HG03439 (cell line): ENCODE results near the gene GLMP.

ENCODE experiments used
- ATAC-seq: cut with Tn5 transposase; IDR thresholded peaks from one replicate; pipeline ENCODE4 v1.9.1; 2021; ENCODE audit warnings: mild to moderate bottlenecking, moderate library complexity; ENCODE audit not compliant: unreplicated experiment

The GLMP gene

DNA sequence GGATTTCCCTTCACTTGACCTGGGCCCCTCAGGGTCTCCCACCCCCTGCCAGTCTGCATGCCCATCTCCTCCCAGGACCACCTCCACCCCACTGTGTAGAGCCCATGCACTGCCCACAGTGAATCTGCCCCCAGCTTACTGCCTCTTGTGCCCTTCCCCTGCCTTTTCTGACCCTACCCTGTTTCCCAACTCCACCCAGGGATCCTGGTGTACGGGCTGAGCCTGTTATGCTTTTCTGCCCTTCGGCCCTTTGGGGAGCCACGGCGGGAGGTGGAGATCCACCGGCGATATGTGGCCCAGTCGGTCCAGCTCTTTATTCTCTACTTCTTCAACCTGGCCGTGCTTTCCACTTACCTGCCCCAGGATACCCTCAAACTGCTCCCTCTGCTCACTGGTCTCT lies 9.4 kb downstream of the GLMP start:
- ATAC-seq: no peak

DNA sequence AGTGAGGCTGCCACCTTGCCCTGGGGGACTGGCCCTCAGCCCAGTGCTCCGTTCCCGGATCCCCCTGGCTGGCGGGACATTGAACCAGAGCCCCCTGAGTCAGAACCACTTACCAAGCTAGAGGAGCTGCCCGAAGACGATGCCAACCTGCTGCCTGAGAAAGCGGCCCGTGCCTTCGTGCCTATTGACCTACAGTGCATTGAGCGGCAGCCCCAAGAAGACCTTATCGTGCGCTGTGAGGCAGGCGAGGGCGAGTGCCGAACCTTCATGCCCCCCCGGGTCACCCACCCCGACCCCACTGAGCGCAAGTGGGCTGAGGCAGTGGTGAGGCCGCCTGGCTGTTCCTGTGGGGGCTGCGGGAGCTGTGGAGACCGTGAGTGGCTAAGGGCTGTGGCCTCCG lies 10.0 kb downstream of the GLMP start:
- ATAC-seq: no peak

DNA sequence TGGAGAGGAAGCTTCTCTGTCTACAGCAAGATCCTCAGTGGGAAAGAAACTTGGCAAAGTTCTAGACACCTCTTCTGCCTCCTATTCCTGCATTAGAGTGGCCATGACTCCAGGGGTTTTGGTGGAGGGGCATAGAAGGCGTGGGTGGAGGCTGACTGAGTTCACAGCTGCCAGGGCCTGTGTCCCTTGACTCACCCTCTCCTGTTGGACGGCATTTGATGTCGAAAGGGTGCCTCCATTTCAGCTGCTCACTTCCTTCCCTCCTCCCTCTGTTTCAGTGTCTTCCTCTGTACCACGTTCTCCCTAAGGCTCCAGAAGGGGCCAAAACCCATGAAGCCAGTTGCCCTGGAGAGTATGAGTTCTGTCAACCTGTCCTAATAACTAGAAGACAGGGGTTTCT lies 10.7 kb downstream of the GLMP start:
- no peak for ATAC-seq

DNA sequence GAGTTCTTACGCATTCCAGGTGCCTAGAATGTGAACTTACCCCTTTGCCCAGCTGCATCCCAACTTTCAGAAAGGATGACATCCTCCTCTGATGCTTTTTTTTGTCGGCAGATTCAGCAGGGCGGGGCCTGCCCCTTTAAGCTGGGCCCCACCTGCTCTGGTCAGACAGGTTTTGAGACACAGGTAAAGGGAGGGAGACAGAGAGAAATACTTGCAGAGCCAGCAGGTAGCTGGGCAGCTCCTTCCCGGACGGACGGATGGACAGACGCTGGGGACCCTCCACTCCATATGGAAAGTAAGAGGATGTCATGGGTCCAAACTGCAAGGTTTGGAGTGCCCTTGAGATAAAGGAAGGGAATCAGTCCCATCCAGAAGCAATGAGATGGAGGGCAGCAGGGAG lies 11.4 kb downstream of the GLMP start, which contains the start of gene TMEM79:
TSS of gene TMEM79 (plus strand) at position 214 of the 400 bp plus-strand sequence. CDS start 902 bp downstream, outside the sequence.
- no peak for ATAC-seq

DNA sequence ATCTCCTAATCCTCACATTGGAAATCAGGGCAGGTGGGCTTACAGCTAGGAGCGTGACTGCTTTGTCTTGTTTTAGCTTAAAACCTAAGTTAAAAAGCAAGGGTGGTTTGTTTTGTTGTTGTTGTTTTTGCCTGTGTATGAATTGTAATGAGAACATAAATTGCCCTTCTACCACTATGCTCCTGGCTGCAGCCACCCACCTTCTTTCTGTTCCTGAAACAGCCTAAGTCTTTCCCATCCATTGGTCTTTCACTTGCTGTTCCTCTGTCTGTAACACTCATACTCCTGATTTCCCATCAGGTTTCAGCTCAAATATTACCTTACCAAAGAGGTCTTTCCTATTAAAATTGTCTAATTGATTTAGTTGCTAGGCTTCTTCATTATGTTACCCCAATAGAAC lies 12.0 kb downstream of the GLMP start:
- ATAC-seq: no peak

DNA sequence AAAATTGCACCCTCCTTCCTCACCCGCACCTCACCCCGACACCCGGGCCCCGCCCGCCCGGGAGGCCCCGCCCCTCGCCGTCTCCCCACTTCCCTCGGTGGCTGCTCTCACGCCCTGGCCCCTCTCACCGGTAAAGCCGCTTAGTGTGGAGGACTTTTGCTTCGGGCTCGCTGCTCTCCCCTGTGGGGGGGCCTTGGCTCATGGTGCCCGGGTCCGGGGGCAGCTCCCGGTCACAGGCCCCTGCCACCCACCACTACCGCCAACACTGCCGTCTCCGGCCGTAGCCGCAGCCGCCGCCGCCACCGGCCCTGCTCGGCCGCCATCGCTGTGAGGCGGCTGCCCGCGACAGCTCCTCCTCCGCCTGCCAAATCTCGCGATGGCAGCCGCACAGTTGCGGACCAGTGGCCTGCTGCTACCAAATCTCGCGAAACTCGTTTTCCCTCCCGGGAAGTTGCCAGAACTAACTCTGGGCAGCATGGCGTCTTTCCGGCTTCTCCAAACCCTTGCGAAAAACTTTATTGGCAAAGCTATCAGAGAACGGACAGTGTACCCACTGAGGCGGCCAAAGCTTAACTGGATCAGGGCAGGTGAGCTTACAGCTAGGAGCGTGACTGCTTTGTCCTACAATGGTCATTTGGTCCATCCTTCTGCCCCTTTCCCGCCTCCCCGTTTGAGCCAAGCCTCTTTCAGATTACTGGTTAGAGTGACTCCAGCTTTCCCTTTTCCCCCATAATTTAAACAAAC lies 12.8 kb downstream of the GLMP start, which contains the start of gene SMG5:
TSS of gene SMG5 (minus strand) at position 347 of the 744 bp plus-strand sequence. CDS start at position 202, 145 bp downstream.
- ATAC-seq: peak; percentile 78

DNA sequence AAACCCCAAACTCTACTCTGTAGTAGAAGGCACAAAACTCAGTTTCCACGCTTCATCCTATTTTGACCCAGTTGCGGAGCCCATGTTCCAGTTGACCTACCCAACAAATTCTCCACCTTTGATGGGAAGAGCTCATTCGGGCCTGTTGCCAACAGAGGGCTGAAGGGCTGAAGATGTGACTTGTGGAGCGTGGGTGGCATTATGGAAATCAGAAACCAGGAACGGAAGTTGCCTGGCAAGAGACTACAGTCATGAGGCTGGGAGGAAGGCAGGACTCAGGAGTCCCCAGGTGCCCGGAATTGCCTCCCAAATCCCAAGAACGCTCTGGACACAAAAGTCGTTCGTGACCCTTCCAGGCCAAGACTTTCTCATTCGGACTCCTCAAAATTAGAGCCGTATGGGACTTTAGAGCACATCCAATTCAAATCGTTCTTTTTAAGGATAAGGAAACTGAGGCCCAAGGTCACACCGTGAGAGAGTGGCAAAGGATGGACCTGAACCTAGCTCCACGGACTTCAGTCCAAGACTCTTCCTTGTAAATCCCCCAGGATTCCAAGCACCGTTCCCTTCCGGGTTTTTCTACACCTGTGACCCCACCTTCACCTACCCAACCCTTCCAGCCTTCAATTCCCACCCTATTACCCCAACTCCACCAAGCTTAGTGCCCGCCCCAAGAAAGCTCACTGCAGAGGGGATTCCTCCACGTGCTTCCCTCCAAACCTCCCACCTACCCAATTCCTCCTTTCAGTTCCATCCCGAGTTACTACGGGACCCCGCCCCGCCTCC lies 13.6 kb downstream of the GLMP start:
- ATAC-seq: peak; percentile 11

DNA sequence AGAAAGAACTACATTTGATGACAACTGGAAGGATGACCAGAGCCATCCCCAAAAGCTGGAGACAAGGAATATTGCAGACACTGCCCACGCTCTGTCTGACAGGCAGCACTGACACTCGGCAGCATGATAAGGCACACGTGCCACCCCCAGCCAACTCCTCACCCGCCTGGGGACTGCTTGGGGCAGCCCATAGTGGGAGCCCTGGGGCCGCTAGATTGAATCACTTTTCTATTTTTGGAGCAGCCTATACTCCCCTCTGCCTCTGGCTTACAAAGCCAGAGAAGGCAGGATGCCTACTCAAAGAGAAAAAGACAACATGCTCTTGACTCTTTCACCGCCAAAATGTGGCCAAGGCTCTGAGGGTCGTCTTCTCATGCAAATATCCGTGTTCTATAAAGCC lies 14.2 kb downstream of the GLMP start:
- no peak for ATAC-seq

DNA sequence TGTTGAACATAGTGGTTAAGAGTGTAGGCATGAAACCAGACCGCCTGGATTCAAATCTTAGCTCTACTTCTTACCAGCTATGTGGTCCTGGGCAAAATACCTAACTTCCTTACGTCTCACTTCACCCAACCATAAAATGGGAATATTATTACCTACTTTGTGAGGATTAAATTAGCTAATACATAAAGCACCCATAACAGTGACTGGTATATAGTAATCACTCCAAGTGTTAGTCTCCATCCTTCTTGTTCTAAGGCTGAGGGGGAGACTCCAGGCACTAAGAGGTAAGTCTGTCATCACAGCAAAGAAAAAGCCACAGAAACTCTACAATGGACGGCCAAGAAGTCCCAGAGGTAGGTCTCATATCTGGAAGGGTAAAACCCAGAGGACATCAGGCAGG lies 15.6 kb downstream of the GLMP start:
- no peak for ATAC-seq

DNA sequence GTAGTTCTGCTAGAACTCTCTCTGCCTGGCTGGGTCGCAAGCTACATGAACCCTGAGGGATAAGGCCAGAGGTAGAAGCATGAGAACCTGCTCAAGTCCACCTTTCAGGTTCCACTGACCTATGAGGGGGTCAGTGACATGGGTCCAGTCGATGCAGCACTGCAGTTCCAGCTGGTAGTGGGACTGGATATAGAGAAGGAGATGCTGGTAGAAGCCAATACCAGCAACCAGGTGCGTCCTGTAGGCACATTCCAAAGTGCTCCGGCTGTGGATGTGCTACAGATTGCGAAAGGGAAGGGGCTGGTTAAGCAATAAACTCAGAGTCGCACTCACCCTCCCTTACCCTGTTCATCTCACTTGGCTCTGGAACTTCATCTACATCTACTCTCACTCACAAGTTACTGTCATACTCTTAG lies 18.5 kb downstream of the GLMP start:
- ATAC-seq: no peak

DNA sequence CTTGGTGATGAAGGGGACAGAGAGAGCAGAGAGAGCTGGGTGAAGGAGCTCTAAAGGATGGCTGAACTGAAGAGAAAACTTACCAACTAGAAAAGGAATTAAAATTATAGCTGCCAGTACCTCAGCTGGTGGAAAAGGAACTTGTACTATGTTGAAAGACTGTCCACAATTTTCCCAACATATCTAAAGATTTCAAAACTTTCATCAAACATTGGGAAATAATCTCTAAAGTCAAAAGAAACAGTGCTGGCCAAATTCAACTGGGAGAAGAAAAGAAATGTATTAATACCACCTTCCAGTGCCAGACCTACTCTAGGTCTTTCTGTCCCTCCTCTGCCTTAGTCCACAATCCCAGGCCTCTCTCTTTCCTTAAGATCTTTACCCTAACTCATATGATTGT lies 18.9 kb downstream of the GLMP start:
- no peak for ATAC-seq

DNA sequence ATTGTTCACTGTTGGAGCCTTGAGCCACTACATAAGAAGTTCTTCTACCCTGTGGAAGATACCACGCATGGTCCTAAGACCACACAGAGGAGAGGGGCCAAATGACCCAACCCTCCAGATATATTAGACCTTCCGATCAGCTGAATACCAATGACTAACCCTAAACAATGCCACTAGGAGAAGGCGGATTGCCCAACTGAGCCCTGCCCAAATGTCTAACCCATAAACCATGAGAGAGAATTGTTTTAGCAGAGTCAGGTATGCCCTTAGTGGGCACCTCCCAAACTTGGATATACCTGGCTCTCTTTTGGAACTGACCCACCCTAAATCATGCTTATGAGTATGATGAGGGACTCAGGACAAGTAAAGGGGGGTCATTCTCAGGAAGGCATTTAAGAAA lies 25.2 kb downstream of the GLMP start:
- no peak for ATAC-seq

DNA sequence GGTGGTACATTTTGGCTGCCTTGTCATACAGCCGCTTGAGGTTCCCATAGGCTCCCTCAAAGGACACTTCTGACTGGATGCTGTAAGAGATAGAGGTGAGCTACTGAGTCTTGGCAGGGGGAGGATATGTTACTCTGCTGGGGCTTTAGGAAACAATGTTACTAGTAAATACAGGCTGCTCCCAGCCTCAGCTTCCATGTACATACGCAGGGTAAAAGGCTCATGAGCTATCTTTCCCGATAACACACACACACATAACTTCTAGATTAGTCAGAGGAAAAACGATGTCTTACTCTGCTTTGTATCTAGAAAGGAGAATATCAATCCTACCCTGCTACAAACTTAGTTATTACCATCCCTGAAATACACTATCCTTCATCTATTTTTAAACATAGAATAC lies 27.1 kb downstream of the GLMP start:
- no peak for ATAC-seq

DNA sequence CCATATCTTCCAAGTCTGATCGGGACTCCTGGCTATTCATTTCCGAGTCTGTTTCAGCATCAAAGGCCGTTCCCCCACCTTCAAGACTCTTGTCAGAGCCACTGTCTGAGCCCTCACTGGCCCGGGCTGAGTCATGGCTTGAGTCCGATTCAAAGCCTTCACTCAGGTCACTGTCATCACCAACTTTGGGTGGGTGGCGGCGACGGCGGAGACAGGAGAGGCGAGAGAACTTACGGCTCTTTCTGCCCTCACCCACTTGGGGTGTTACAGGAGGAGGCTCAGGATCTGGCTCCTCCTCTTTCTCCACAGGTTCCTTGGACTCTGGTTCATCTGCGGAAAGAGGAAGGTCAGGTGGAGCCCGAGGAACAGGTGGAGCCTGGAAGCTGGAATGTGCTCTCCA lies 29.4 kb downstream of the GLMP start:
- no peak for ATAC-seq

DNA sequence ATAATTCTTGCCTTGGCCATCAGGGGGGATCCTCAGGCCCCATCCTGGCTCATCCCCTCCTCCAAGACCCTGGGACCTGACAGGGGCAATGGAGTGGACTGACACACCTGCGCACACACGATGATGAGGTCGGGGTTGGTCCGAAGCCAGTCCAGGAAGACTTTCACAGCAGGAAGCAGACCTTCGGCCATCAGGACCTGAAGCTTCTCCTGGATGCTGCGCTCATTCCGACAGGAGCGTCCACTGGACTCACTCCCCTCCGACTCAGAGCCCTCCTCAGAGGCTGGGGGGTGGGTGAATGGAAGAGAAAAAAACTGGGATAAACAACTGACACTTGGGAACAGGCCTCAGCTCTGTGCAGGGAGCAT lies 32.2 kb downstream of the GLMP start:
- ATAC-seq: no peak

DNA sequence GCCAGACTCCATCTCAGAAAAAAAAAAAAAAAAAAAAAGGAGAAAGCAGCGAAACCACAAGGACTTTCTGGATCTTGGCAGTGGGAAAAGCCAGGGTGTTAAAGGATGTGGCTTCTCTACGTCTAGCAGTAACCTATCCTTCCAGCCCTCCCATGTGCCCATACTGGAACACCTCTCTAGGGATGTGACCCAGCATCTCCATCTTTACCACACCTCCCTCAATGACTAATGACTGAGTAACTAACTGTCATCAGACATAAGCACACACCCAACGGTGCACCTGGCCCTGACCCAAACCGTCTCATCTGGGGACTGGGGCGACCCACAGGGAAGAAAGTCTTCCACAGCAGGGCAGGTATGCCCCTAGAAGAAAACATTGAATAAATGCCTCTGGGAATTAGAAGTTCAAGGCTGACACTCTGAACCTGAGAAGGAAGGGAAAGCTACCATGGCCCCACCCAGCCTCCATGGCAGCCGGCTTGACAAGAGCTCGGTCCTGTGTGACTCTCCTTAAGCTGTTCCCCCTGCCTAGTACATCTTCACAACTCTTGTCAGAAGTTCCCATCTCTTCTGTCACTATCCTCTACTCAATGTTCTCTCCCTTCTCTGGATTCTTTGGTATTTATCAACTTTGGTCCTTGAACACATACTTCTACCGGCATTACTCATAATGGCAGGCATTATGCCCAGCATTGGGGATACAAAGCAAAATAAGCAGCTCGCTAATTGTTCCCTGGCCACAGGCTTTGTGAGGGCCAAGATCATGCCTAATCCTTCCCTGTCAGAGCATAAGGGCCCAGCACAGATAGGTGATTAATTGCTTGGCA lies 32.8 kb downstream of the GLMP start:
- no peak for ATAC-seq

DNA sequence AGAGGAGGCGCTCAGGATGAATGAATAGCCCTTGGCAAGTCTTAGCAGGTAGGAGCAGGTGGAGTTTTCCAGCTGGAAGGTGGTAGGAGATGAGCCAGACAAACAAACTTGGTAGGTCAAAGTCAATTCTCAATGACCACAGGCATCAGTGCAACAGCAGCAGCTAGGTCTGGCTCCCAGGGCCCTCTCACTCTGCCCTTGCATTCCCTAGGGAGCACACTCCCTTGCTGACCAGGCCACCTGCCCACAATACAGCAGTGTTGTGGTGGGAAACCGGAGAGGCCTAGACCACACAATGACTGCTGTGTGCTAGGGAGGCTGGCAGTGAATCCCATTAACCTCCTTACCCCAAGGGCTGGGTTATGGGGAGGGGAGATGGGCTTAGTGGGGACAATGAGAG lies 34.6 kb downstream of the GLMP start:
- no peak for ATAC-seq

DNA sequence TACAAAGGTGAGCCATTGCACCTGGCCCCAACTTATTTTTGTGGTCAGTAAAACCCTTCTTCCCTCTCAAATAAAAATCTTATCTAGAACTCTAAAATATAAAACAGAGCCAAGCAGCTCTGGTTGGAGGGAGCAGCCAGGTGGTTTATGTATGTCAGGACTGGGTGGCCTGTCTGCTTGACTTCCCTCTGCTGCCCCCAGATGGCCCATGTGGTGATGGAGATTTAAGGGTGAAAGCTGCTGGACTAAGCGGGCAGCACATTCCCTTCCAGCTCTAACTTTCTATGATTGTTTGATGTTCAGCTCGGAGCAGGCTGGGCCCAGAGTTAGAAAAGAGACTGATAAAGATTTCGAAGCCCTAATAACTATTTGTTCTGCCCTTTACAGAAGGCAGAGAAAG lies 35.7 kb downstream of the GLMP start:
- ATAC-seq: no peak

DNA sequence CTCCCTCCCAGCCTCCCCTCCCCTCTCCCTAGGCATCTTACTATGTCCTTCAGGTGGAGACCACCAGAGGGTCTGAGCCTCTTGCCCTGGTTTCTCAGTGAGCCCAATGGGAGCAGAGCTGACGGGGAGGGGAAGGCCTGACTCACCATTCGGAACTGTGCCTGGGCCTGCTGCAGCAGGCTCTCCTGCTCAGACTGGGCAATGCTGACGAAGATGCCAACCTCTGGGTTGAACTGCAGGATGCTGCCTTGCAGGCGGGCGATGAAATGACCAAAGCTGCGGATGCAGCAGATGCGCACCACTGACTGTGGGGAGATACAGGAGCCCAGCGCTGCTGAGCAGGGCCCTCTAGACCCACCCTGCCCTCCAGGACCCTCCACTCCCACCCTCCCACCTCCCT lies 36.6 kb downstream of the GLMP start:
- ATAC-seq: no peak

DNA sequence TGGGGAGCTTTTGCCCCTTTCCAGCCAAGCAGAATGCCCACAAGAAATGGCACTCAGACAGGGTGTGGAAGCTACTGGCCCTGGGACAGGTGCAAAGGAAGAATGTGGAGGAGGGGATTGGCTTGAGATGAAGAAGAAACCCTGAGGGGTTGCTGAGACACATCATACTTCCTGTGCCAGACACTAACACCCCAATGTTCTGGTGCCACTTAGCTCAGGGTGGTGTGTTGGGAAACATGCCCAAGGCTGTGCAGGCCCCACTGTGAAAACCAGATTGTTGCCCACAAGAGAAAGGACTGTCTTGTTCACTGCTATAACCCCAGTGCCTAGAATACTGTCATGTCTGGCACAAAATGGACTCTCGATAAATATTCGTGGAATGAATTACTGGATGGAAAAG lies 37.8 kb downstream of the GLMP start:
- no peak for ATAC-seq

DNA sequence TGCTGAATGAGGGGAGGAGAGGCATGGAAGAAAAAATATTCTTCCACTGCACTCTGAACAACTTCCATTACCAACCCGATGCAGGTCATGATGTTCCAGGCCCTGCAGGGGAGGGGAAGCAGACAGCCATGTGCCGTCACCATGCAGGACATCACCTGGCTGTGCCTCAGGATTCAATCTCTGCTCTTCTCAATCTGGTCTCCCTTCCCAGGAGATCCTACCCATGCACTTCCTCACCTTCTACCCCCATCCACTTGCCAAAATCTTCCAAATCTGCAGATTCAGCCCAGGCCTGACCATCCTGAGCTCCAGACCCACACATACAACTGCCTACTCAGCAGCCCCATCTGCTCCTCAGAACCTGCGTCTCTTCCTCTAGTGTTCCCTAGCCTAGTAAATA lies 41.8 kb downstream of the GLMP start:
- no peak for ATAC-seq
